DOHH2 (cell line): Measurements from ENCODE around the gene TTLL9.

Source experiments
- CTCF ChIP-seq: fragments of 200-600 bp; sonication (generic); IDR thresholded peaks from one replicate; pipeline ENCODE4 v1.5.1; 2014; ENCODE audit warnings: antibody characterized with exemption, mild to moderate bottlenecking, low read depth, low read length; ENCODE audit not compliant: poor library complexity, severe bottlenecking
- EZH2phosphoT487 ChIP-seq: fragments of 200-600 bp; sonication (generic); IDR thresholded peaks from 2 replicates; pipeline ENCODE4 v1.6.1; 2017; ENCODE audit warnings: borderline replicate concordance, mild to moderate bottlenecking, antibody characterized with exemption, low read length, moderate library complexity, mixed read lengths

DNA sequence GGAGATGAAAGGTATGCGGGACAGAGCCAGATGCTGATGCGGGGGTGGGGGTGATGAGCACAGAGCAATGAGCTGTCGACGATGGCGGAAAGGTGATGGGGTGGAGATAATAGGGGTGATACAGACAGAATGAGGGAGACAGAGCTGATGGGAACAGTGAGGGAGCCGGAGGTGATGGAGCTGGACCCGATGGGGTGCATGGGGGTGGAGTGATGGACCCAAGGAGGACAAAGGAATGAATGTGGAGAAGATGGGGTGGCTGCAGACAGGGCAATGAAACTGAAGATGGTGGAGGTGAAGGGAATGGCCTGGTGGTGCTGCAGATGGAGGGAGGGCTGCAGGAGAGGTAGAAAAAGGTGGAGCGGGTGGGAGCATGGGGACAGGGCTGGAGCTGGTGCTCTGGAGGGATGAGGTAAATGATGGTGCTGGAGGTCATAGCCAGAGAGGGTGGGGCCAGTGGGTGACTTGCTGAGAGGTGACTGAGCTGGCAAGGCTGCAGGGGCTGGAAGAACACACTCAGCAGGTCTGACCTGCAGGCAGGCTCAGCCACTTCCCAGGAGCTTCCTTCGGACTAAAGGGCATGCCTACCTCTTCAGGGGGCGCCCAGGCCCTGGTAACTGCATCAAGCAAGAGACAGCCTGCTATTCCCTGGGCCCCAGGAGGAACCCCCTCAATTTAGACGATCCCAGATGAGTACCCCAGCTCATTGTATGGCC lies 19.0 kb upstream of the TTLL9 start:
- TF ChIP-seq CTCF, result no peak
- TF ChIP-seq EZH2phosphoT487, result no peak
